ENCODE results near the gene DLEC1.

Gene DLEC1, protein sequence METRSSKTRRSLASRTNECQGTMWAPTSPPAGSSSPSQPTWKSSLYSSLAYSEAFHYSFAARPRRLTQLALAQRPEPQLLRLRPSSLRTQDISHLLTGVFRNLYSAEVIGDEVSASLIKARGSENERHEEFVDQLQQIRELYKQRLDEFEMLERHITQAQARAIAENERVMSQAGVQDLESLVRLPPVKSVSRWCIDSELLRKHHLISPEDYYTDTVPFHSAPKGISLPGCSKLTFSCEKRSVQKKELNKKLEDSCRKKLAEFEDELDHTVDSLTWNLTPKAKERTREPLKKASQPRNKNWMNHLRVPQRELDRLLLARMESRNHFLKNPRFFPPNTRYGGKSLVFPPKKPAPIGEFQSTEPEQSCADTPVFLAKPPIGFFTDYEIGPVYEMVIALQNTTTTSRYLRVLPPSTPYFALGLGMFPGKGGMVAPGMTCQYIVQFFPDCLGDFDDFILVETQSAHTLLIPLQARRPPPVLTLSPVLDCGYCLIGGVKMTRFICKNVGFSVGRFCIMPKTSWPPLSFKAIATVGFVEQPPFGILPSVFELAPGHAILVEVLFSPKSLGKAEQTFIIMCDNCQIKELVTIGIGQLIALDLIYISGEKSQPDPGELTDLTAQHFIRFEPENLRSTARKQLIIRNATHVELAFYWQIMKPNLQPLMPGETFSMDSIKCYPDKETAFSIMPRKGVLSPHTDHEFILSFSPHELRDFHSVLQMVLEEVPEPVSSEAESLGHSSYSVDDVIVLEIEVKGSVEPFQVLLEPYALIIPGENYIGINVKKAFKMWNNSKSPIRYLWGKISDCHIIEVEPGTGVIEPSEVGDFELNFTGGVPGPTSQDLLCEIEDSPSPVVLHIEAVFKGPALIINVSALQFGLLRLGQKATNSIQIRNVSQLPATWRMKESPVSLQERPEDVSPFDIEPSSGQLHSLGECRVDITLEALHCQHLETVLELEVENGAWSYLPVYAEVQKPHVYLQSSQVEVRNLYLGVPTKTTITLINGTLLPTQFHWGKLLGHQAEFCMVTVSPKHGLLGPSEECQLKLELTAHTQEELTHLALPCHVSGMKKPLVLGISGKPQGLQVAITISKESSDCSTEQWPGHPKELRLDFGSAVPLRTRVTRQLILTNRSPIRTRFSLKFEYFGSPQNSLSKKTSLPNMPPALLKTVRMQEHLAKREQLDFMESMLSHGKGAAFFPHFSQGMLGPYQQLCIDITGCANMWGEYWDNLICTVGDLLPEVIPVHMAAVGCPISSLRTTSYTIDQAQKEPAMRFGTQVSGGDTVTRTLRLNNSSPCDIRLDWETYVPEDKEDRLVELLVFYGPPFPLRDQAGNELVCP (N-terminal part only)

DNA sequence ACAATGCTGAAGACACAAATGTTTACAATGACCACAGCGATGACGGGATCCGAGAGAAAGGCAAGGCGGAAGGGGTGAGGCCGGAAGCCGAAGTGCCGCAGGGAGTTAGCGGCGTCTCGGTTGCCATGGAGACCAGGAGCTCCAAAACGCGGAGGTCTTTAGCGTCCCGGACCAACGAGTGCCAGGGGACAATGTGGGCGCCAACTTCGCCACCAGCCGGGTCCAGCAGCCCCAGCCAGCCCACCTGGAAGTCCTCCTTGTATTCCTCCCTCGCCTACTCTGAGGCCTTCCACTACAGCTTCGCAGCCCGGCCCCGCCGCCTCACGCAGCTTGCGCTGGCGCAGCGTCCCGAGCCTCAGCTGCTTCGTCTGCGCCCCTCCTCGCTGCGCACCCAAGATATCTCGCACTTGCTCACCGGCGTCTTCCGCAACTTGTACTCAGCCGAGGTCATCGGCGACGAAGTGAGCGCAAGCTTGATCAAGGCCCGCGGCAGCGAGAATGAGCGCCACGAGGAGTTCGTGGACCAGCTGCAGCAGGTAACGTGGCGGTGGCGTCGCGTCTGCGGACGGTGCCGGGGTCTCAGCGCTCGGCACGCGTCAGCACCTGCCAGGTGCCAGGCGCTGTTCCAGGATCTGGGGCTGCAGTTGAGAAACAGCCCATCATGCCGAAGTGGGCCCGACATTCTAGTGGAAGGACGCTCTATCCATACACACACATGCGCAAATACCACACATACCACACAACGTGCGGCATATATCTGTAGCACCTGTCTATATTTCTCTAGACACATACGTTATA lies at the start of gene DLEC1:
Gene DLEC1, plus strand, starts transcription at position 108 of the 798 bp plus-strand sequence. Its CDS starts 18 bp downstream, at position 126.
- no peak for DNase-seq

DNA sequence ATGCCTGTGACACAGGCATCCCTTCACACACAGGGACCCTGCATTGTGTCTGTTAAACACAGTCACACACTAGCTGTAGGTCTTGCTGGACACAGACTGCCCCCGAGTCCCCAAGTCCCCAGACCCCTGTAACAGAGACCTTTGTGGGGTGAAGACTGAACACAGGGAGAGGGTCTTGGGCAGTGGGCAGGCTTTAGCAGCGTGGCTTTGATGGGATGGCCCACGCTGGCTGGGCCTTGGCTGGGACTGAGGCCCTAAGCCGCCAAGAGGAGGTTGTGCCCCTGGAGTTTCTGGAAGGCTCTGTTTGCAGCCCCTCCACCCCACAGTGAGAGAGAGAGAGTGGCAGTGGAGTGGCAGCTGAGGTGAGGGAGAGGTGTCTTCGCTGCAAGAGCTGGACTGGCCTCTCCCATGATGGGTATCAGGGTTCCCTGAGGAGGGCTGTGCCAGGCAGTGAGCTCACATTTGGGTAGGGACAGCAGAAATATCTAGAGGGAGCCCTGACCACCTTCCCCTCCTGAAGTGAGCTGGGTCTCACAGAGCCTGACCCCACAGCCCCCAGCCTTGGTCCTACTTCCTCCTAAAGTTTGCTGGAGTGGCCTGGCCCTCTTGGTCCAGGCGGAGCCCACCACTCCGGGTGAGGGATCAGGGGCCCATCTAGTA lies 49.1 kb upstream of the DLEC1 start:
- no peak for DNase-seq

DNA sequence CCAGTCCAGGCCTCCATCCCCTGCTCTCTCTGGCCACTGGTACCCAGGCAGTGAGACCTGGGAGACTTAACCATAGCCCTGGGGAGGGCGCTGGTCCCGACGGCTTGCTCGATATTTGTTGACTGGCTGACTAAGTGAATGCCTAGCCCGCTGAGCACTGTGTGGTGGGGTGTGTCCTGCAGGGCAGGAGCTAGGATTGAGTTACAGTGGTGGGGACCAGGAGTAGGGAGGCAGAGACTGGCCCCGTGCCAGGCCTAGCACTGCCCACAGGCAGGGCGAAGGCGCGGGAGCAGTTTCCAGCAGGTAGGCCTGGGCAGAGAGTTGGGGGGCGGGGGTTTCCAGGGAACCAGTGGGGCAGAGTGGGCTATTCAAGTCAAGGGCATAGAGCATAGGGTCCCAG lies 48.5 kb upstream of the DLEC1 start, which contains the start of gene VILL:
Gene VILL, plus strand, starts transcription at position 260 of the 400 bp plus-strand sequence. CDS start 2,887 bp downstream, outside the sequence.
- DNase-seq: no peak

DNA sequence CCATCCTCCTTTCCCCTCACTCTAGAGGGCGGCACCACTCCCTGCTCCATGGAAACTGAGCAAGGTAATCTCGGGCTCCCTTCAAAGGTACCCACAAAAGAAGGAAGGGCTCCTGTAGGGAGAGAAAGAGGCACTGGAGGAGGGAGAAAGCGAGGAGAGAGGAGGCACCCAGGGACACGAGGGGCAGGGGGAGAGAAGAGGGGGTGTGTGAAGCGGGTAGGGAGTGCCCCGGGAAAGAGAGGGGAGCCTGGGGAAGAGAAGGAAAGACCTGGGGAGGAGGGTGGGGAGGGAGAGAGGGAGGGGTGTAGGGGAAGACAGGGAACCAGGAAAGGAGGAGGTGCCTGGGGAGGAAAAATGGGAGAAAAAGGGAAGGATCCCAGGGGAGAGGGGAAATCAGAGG lies 47.9 kb upstream of the DLEC1 start:
- no peak for DNase-seq

DNA sequence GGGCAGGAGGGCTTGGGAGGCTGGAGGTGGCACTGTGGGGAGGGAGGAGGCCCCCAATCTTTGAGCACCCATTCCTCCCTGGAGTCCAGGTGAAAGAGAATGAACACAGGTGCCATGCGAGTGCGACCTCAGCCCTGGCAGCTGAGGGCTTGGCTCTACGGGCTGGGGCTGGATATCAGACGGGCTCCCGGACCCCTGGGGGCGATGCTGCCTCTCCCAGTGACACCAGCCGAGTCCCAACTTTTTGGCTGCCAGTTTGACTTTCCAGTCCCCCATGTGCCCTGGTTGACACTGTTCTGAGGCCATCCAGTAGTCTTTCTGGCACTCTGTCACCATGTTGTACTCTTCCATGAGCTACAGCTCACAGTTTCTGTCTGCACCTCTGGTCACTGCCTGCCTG lies 47.2 kb upstream of the DLEC1 start:
- no peak for DNase-seq

DNA sequence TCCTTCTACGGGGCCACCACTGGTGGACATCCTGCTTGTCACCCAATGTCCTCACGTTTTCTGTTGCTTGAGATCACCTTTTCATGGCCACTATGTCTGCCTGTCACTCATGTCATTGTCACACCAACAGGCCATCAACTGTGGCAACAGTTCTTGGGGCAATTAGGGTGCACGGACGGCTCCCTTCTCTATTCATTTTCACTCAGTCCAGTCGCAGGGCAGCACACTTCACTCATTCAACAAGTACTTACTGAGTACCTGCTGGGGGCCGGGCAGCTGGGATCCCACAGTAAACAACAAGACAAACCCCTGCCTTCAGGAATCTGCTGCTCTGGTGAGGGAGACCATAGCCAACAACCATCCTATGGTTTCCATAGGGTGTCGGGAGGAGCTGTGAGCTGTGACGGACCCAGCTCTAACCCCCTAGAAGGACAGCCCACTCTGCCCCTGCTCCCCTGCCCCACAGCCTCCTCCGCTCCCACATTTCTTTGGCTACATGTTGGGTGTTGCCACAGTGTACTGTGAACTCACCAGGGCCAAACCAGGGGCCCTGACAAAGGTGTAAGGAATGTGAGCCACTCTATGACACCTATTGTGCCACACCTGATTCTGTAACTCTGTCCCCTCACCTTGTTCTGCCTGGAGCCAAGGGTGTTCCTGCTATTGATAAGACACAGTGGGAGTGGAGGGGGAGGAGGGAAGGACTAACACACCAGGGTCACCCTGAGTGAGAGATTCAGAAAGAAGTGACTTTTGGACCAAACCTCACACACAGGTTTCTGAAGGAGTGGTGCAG lies 46.5 kb upstream of the DLEC1 start:
- no peak for DNase-seq

DNA sequence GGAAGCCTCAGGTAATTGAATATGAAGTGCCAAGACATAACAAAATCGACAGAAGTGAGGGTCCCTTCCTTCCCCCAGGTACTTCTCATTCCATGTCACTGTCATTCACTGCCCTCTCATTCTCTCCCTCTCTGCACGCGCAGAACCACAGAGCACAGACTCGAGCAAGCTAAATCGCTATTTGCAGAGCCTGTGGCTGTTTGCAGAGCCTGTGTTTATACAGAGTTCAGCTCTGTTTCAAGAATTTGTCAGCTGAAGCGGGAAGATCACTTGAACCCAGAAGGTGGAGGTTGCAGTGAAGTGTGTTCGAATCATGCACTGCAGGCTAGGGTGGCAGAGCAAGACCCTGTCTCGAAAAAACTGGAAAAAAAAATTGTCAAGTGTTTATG lies 45.9 kb upstream of the DLEC1 start:
- DNase-seq: no peak

DNA sequence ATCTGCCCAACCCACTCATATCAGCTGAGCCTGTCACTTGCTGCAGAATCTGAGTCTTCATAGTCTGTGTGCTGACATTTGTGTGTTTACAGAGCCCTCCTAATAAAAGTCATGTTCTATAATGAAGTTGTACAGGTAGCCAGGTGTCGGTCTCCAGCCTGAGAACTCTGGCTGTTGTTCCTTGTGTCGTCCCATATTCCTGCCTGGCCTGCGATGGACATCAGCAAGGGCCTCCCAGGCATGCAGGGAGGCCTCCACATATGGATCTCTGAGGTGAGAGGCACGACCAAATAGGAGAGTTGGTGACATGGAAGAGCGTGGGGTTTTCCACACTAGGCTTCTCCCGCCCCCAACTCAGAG lies 45.6 kb upstream of the DLEC1 start:
- DNase-seq: no peak

DNA sequence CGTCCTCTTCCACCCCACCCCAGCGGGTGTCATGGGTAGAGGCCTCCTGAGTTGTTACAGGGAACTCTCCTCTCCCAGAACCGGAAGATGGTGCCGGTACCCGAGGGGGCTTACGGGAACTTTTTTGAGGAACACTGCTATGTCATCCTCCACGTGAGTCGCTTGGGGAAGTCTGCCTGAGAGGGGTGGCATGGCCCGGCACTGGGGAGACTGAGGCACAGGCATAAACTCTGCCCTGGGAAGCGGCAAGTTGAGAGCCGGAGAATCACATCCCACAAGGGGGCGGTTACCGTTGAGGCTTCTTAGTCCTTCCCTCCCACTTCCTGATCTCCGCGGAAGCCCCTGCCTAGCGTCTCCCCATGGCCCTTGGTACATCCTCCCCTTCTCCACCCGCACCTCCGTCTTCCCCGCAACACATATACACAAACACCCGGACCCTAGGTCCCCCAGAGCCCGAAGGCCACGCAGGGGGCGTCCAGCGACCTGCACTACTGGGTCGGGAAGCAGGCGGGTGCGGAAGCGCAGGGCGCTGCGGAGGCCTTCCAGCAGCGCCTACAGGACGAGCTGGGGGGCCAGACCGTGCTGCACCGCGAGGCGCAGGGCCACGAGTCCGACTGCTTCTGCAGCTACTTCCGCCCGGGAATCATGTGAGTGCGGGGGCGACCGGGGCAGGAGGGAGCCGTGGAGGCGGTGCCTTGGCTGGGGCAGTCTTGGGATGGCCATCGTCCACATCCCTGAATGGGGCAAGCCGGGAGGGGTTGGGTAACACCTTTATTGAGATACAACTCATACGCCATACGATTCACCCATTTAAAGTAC lies 45.0 kb upstream of the DLEC1 start:
- DNase-seq: no peak

DNA sequence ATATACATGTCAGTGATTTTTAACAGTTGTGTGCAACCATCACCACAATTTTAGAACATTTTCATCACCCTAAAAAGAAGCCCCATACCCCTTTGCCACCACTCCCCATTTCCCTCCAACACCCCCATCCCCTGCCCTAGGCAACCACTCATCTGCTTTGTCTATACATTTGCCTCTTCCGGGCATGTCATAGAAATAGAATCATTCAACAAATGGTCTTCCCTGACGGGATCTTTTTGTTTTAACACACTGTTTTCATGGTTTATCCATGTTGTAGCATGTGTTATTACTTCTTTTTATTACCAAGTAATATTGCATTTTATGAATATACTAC lies 44.4 kb upstream of the DLEC1 start:
- DNase-seq: no peak

DNA sequence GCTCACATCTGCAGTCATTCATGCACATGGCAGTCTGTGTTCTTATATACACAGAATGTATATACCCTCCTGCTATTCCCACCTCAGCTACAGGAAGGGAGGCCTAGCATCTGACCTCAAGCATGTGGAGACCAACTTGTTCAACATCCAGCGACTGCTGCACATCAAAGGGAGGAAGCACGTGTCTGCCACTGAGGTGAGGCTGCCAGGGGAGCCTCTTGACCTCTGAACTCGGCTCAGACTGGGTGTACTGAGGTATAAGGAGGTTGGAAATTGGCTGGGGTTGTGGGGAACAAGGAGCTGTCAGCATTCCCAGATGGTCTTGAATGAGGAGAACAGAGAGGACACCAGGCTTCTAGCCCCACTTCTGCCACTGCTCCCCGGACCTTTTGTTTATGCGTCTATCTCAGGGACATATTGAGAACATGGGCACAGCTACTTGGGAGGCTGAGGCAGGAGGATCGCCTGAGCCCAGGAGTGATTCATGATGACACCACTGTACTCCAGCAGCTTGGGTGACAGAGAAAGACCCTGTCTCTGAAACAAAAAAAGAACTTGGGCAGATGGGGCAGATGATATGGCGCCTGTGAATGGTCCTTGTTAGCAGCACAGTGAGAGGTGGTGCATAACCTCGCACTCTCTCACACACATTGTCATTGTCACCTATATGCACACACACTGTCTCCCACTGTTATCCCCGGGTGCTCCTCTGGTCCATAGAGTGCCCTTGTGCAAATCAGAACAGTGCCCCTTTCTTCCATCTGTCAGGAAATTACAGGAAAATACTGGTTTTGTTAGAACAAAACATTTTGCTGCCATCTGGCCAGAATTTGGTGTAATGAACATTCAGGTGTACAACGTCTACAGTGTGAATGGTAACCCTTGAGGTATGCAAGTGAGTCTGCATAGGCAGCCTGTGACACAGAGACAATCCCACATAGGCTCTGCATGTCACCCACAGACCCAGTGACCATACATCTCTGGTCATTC lies 43.1 kb upstream of the DLEC1 start:
- DNase-seq: no peak

DNA sequence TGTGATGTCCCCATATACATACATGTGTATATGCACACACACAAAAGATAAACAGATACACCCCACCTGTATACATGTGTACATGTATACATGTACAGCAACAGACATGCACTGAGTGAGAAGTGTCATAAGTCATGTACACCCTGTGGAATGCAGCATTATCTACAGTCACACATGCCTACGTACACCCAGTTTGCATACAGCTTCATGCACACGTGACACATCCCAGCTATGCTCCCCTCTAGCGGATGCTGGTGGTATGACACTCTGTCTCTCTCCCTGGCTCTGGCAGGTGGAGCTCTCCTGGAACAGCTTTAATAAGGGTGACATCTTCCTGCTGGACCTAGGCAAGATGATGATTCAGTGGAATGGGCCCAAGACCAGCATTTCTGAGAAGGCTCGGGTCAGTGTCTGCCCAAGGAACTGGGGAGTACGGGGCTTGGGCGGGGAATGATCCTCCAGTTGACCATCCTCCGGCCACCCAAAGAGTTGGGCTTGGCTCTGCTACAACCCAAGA lies 42.2 kb upstream of the DLEC1 start:
- no peak for DNase-seq

DNA sequence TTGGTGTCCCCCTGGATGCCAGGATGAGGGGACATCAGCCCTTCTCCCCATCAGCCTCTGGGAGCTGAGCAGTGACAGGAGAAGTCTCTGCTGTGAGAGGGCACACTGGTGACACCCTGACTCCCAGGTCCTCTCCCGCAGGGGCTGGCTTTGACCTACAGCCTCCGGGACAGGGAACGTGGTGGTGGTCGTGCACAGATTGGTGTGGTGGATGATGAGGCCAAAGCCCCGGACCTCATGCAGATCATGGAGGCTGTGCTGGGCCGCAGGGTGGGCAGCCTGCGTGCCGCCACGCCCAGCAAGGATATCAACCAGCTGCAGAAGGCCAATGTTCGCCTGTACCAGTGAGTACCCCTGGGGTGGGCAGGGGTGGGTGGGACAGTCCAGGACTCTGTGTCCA lies 41.7 kb upstream of the DLEC1 start:
- no peak for DNase-seq

DNA sequence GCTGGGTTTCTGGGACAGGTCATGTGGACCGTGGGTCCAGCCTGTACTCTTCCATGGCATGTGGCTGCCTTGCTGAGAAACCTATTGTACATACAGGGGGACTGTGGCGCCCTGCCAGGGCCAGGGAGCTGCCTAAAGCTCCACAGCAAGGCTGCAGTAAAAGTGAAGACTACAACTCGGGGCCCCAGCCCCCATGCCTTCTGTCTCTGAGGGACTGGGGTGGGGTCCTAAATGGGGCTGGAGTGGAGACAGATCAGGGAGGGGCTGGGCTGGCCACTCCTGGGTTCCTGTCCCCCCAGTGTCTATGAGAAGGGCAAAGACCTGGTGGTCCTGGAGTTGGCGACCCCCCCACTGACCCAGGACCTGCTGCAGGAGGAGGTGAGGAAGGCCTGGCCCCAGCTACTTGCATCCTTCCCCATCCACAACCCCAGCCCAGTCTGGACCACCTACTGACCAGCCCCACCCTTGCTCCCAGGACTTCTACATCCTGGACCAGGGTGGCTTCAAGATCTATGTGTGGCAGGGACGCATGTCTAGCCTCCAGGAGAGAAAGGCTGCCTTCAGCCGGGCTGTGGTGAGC lies 41.1 kb upstream of the DLEC1 start:
- no peak for DNase-seq

DNA sequence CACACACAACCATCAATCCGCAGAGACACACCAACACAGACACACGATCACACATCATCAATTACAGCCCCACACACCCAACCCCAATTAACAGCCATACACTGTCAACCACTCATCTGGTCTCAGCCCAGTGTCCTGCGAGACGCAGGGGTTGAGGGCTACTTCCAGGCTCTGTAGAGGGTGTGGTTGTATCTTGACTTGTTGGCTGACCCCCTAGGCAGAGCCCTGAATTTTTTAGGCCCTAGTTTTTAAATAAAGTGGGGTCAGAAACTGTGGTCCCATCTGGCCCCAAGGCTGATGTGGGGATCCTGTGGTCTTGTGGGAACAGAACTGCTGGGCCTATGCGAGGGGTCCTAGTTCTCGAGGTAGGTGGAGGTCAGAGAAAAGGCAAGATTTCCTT lies 39.2 kb upstream of the DLEC1 start:
- DNase-seq: no peak

DNA sequence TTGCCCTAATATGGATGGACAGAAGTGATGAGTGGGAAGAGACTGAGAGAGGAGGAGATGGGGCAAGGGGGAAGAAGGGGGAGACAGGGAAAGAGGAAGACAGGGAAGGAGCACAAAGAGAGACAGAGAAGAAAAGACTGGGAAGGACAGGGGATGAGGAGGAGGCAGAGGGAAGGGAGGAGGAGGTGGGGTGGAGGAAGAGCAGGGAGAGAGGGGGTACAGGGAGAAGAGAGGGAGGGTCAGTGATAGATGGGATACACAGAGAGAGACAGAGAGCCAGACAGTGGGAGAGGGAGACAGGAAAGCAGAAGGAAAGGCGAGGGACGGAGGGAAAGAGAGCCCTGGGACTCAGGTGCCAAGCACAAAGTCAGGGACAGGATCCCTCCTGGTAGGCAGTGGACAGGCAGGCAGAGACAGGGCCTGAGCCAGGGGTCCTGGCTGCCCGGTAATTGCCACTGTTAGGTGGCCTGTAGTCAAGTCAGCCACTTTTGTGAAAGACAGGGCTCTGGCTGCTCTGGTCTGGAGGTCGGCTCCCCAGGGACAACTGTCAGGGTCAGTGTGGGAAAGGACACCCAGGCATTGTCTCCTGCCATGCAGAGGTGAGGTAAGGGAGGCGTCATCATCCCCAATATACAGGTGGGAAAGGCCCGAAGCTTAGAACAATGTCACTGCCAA lies 38.6 kb upstream of the DLEC1 start:
- DNase-seq: no peak

DNA sequence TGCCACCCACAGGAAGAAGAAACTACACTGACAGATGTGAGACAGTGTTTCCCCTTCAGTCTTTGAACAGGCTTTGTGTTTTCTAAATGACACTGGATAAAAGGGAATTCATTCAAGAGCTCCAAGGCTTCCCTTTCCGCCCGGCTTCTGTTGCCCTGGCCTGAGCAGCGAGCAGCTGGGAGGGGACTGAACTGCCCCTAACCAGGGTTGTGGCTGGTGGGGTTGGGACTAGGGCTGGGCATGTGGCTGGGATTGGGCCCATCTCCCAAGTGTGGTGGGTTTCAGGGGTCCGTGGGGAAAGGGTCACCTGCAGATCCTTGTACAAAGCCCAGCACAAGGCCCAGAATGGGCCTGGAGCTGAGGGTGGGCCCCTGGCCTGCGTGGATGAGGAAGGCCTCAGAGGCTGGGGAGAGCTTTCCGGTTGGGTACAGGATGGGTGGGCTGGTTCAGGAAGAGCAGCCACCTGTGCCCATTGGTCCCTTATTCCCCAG lies 38.0 kb upstream of the DLEC1 start:
- no peak for DNase-seq

Measured in NCI-H1436 treated with DMSO at 0.1 percent for 48 hours (cell line).